GM18505 (cell line): ENCODE measurements around the gene CADM3.

Experiments
- ATAC-seq: cut with Tn5 transposase; IDR thresholded peaks from one replicate; pipeline ENCODE4 v1.9.1; 2021; ENCODE audit not compliant: unreplicated experiment
- POLR2A ChIP-seq: IDR thresholded peaks from 4 replicates; pipeline ENCODE4 v1.6.1; 2011; ENCODE audit warnings: borderline replicate concordance; ENCODE audit not compliant: insufficient read depth, insufficient read length; ENCODE audit errors: extremely low read depth

The CADM3 gene

GRCh38 chr1:159239551-159240220 is 68.3 kb downstream of the CADM3 start:
- peak; percentile 90 for ATAC-seq

GRCh38 chr1:159247266-159247665 is 75.9 kb downstream of the CADM3 start:
- ATAC-seq, result no peak
- TF ChIP-seq POLR2A, result no peak

More at GRCh38 chr1:159239551-159240220, 68.3 kb downstream of the CADM3 start:
- TF ChIP-seq POLR2A, result no peak

DNA sequence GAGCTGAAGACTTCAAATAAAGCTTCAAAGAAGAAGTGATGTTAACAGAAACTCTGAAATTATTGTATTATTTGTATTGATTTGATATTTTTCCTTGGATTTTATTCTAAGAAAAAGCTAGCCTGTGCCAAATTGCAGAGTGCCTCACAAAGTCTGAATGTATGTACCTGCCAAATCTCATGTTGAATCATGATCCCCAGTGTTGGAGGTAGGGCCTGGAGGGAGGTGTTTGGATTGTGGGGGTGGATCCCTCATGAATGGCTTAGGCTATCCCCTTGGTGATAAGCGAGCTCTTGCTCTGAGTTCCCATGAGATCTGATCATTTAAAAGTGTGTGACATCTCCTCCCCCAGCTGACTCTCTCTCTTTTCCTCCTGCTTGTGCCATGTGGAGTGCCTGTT is 76.9 kb downstream of the CADM3 start:
- ATAC-seq, result no peak
- TF ChIP-seq POLR2A, result no peak

GRCh38 chr1:159250638-159251216 is 79.3 kb downstream of the CADM3 start:
- no peak for ATAC-seq
- no peak for TF ChIP-seq POLR2A
